HEK293T (cell line): ENCODE results near the gene CCR8.

Experiments
- CTCF ChIA-PET: fragments of 350-600 bp; formaldehyde crosslinking; extraction: SDS; loops from one replicate; lab custom pipeline; 2021; ENCODE audit warnings: antibody characterized with exemption, inconsistent platforms; lab: Yijun Ruan, JAX
- POLR2A ChIA-PET: fragments of 350-600 bp; formaldehyde crosslinking; extraction: SDS; loops from one replicate; lab custom pipeline; 2020; ENCODE audit warnings: antibody characterized with exemption, inconsistent platforms; lab: Yijun Ruan, JAX
- DNase-seq: peaks from one replicate; pipeline ENCODE4 v3.0.0; 2012; ENCODE audit warnings: mixed read lengths; ENCODE audit errors: extremely low spot score
- ARNT ChIP-seq: fragments of 450-650 bp; IDR thresholded peaks from 2 replicates; pipeline ENCODE4 v1.6.1; 2017; ENCODE audit warnings: mild to moderate bottlenecking
- BHLHE40 ChIP-seq: fragments of 450-650 bp; IDR thresholded peaks from 2 replicates; pipeline ENCODE4 v1.6.1; 2016; ENCODE audit warnings: mild to moderate bottlenecking, moderate library complexity, borderline replicate concordance
- CTBP1 ChIP-seq: fragments of 450-650 bp; IDR thresholded peaks from 2 replicates; pipeline ENCODE4 v1.6.1; 2016; ENCODE audit warnings: borderline replicate concordance
- ELF4 ChIP-seq: fragments of 450-650 bp; IDR thresholded peaks from 2 replicates; pipeline ENCODE4 v1.6.1; 2017; ENCODE audit warnings: antibody characterized with exemption
- FOXA1 ChIP-seq: fragments of 450-650 bp; IDR thresholded peaks from 2 replicates; pipeline ENCODE4 v1.6.1; 2016; ENCODE audit warnings: mild to moderate bottlenecking
- FOXK2 ChIP-seq: fragments of 450-650 bp; IDR thresholded peaks from 2 replicates; pipeline ENCODE4 v1.6.1; 2016; ENCODE audit warnings: mild to moderate bottlenecking
- FOXM1 ChIP-seq: fragments of 450-650 bp; IDR thresholded peaks from 2 replicates; pipeline ENCODE4 v1.6.1; 2017; ENCODE audit warnings: mild to moderate bottlenecking, borderline replicate concordance
- HDGF ChIP-seq: fragments of 450-650 bp; IDR thresholded peaks from 2 replicates; pipeline ENCODE4 v1.6.1; 2017; ENCODE audit warnings: antibody characterized with exemption, borderline replicate concordance
- L3MBTL2 ChIP-seq: fragments of 450-650 bp; conservative IDR thresholded peaks from 2 replicates; pipeline ENCODE4 v1.6.1; 2016; ENCODE audit warnings: mild to moderate bottlenecking
- LEF1 ChIP-seq: fragments of 450-650 bp; IDR thresholded peaks from 2 replicates; pipeline ENCODE4 v1.6.1; 2017; ENCODE audit warnings: mild to moderate bottlenecking, borderline replicate concordance
- NFRKB ChIP-seq: fragments of 450-650 bp; IDR thresholded peaks from 2 replicates; pipeline ENCODE4 v1.6.1; 2016; ENCODE audit warnings: mild to moderate bottlenecking, moderate library complexity
- SP1 ChIP-seq: fragments of 450-650 bp; IDR thresholded peaks from 2 replicates; pipeline ENCODE4 v1.6.1; 2017
- SUZ12 ChIP-seq: fragments of 450-650 bp; IDR thresholded peaks from 2 replicates; pipeline ENCODE4 v1.6.1; 2016; ENCODE audit warnings: mild to moderate bottlenecking
- TARDBP ChIP-seq: fragments of 450-650 bp; IDR thresholded peaks from 2 replicates; pipeline ENCODE4 v1.6.1; 2016
- ZNF384 ChIP-seq: fragments of 450-650 bp; IDR thresholded peaks from 2 replicates; pipeline ENCODE4 v1.6.1; 2016
- TF ChIP-seq, protein P1 (sequence below): fragments of 450-650 bp; IDR thresholded peaks from 2 replicates; pipeline ENCODE4 v1.6.1; 2016

CCR8 gene, protein sequence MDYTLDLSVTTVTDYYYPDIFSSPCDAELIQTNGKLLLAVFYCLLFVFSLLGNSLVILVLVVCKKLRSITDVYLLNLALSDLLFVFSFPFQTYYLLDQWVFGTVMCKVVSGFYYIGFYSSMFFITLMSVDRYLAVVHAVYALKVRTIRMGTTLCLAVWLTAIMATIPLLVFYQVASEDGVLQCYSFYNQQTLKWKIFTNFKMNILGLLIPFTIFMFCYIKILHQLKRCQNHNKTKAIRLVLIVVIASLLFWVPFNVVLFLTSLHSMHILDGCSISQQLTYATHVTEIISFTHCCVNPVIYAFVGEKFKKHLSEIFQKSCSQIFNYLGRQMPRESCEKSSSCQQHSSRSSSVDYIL

DNA sequence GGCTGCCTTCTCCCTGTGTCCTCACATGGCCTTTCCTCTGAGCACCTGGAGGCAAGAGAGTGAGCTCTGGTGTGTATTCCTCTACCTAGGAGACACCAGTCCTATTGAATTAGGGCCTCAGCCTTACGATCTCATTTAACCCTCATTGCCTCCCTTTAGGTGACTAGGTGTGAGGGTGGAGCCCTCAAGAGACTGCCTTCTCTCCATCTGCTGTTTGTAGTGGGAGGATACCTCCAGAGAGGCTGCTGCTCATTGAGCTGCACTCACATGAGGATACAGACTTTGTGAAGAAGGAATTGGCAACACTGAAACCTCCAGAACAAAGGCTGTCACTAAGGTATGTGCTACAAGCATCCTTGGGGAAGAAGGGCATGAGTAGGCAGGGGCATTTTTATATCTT, at the start of gene CCR8:
CCR8 (plus strand) TSS at position 217 of the 400 bp plus-strand sequence. CDS start 2,623 bp downstream, outside the sequence.
- POLR2A ChIA-PET: no interaction called here
- CTCF ChIA-PET: no interaction called here
- no peak for DNase-seq
- TF ChIP-seq NFRKB (no peak), ARNT (no peak), TARDBP (no peak), L3MBTL2 (no peak), FOXA1 (no peak), FOXK2 (no peak), SP1 (no peak), SUZ12 (no peak), CTBP1 (no peak), FOXM1 (no peak)

DNA sequence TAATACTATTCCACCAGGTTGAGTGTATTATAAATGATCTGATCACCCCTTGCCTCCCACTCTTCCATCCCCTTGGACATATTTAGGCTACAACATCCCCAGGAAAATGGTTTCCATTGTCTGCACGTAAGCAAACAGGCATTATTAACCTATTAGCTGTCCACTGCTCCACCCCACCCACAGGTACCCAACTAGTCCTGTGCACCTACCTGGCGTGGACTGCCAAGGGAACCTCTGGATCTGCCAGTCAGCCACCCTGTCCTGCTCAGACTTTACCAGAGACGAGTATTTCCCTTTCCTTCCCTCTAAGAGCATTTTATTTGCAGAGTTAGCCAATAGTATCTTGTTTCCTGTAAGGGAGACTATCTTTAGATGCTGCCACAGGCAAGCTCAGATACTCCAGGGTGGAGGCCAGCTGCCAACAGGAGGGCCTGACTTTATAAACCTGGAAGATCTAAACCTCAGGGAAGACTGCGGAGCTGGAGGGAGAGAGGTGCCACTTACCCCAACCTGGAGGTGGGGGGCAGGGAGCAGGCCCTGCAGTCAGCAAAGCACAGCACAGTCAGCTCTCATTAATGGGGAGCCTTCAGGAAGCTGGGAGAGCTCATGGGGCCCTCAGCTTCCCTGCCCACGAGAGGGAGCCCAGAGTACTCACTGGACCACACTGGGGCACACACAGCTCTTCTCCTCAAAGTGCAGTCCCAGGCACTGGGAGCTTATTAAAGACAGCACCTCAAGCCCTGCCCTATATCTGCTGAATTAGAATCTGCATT, 49.6 kb upstream of the CCR8 start, which contains the start of gene CX3CR1:
CX3CR1 (minus strand) TSS at position 292 of the 773 bp plus-strand sequence. CDS start 13,527 bp downstream, outside the sequence.
- ChIA-PET POLR2A (no interaction called here), CTCF (interaction anchor here (0.8 to 1.4 kb wide), 3 partner anchors 8 to 154 kb away, joined by 4 to 6 read pairs (median 6); no protein-coding TSS in a partner anchor)
- TF ChIP-seq ZNF384 (no peak), FOXA1 (no peak), SP1 (no peak), FOXK2 (no peak), HDGF (no peak), FOXM1 (no peak), LEF1 (no peak), BHLHE40 (no peak), CTBP1 (no peak), L3MBTL2 (no peak), ELF4 (no peak), TARDBP (no peak), ARNT (no peak)
- TF ChIP-seq, protein P1, sequence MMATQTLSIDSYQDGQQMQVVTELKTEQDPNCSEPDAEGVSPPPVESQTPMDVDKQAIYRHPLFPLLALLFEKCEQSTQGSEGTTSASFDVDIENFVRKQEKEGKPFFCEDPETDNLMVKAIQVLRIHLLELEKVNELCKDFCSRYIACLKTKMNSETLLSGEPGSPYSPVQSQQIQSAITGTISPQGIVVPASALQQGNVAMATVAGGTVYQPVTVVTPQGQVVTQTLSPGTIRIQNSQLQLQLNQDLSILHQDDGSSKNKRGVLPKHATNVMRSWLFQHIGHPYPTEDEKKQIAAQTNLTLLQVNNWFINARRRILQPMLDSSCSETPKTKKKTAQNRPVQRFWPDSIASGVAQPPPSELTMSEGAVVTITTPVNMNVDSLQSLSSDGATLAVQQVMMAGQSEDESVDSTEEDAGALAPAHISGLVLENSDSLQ: no peak
- DNase-seq: no peak

- TF ChIP-seq HDGF: no peak
- TF ChIP-seq L3MBTL2: no peak
- TF ChIP-seq SUZ12: no peak
- no peak for DNase-seq
- ChIA-PET POLR2A (no interaction called here), CTCF (interaction anchor here (0.8 to 1.4 kb wide), 3 partner anchors 8 to 155 kb away, joined by 4 to 6 read pairs (median 6); no protein-coding TSS in a partner anchor)
Observed at GRCh38 chr3:39280571-39280970, 48.9 kb upstream of the CCR8 start.

DNA sequence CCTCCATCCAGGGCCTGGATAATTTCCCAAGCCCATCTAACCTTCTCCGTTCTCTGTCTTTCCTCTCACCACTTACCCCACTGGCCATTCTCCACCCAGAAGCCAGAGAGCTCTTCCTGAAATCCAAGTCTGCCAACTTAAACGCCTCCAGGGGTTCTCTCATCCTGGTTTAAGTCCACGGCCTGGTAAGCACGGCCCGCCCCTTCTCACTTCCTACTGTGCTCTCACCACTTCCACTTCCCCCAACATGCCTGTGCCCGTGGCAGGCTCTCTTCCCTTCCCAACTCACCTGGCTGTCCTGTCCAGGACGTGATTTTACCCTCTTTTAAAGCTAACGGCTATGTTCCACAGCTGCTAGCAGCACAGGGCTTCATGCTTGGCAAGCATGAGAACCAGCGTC, 48.0 kb upstream of the CCR8 start:
- DNase-seq: no peak
- TF ChIP-seq FOXM1: no peak
- TF ChIP-seq FOXA1: no peak
- TF ChIP-seq LEF1: no peak
- no peak for TF ChIP-seq NFRKB
- no peak for TF ChIP-seq ELF4
- no peak for TF ChIP-seq BHLHE40
- no peak for TF ChIP-seq CTBP1
- TF ChIP-seq HDGF: no peak
- no peak for TF ChIP-seq ARNT
- TF ChIP-seq, protein P1: no peak
- no peak for TF ChIP-seq L3MBTL2
- TF ChIP-seq ZNF384: no peak
- TF ChIP-seq TARDBP: no peak
- TF ChIP-seq FOXK2: no peak
- ChIA-PET CTCF (interaction anchor here (1.1 to 1.7 kb wide), 2 partner anchors 8 to 10 kb away, joined by 3 to 5 read pairs; no protein-coding TSS in a partner anchor), POLR2A (no interaction called here)

DNA sequence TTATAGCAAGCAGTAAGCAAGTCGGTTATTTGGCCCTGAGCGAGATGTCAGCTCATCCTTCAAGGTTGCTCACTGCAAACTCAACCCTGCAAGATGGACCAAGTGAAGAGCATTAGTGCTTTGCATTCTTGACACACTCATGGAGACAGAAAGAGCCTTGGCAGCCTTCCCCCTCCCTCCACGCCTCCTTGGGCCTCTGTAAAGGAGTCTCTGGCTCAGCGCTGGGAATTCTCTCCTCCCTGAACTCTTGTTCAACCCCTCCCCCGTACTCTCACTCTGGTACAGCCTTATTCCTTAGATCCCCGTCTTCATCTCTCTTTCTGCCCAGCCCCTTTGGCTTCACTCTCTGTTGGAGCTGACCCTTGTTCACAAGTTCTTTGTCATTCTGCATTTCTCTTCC, 47.5 kb upstream of the CCR8 start:
- TF ChIP-seq LEF1 (no peak), CTBP1 (no peak), ELF4 (no peak), SUZ12 (no peak), BHLHE40 (no peak), FOXM1 (no peak), NFRKB (no peak), FOXA1 (no peak), TARDBP (no peak)

GRCh38 chr3:39284457-39284881, 45.0 kb upstream of the CCR8 start:
- TF ChIP-seq L3MBTL2: no peak
- TF ChIP-seq LEF1: no peak
- TF ChIP-seq, protein P1: no peak
- no peak for TF ChIP-seq SP1
- no peak for TF ChIP-seq ELF4
- no peak for TF ChIP-seq FOXK2
- no peak for TF ChIP-seq ZNF384
- TF ChIP-seq FOXM1: no peak
- no peak for TF ChIP-seq TARDBP
- TF ChIP-seq SUZ12: no peak
- TF ChIP-seq ARNT: no peak
- no peak for TF ChIP-seq CTBP1
- ChIA-PET CTCF (no interaction called here), POLR2A (no interaction called here)

More for the DNA sequence above, 47.5 kb upstream of the CCR8 start:
- ChIA-PET CTCF (interaction anchor here (1.1 to 1.7 kb wide), 2 partner anchors 9 to 10 kb away, joined by 3 to 5 read pairs; no protein-coding TSS in a partner anchor), POLR2A (no interaction called here)
- no peak for DNase-seq

More at GRCh38 chr3:39284457-39284881, 45.0 kb upstream of the CCR8 start:
- DNase-seq: no peak
